ENCODE measurements around the gene GARIN5B. TPM values are rescaled to one million over a fixed set of nuclear protein-coding genes. Genes with fewer than 3 reads are reported as not detected.
A peak's percentile ranks its signal among the peaks of the same experiment; 100 is the strongest.

The GARIN5B gene
- total and polyA plus RNA-seq, 2 of the 4 experiments (the other 2 are of a cell fraction) = not detected

GRCh38 chr19:55391702-55392615, 28.9 kb upstream of the GARIN5B start:
- BruUV-seq (replicated peaks) = no TSS peak
- no peak overlapping the region for H3K27ac ChIP-seq (ENCODE audit: insufficient read depth, low read length)
- no peak overlapping the region for H4K5ac ChIP-seq (ENCODE audit: low read depth, low read length)
- H2BK5ac ChIP-seq (ENCODE audit: low read depth, low read length, poor library complexity, severe bottlenecking) = peak overlapping the region; percentile 52
- 49% methylated on average over 4 of the region's 18 CpGs; no CpG with 5 or more reads in 1 of the 2 experiments for WGBS, 2 experiments (ENCODE audit: extremely low coverage in 2 of 2, insufficient read length in 1 of 2)
- H4K8ac ChIP-seq (ENCODE audit: low read depth in 2 of 2, low read length in 2 of 2) = peak overlapping the region in 1 of 2 experiments; percentile 21; a peak in 1 of 4 replicates
- DNase-seq = peak; percentile 77
- 0 out of 2 replicates have a peak overlapping the region, but pooled peaks have one; percentile 18 for H2AK5ac ChIP-seq (ENCODE audit: low read depth, low read length)
- no peak overlapping the region for H2BK15ac ChIP-seq (ENCODE audit: low read depth, low read length)
- in situ Hi-C loops (cut with MboI; ENCODE audit: low sequenced_read_pairs) = no loop called here
- H3K9me1 ChIP-seq (ENCODE audit: insufficient read depth, low read length) = peaks cover 31% of the 10 kb centered on the region
- H3K79me1 ChIP-seq (ENCODE audit: low read depth in 1 of 2, low read length in 2 of 2) = peaks cover 19 to 60% of the 10 kb centered on the region in 2 experiments
- H3K9ac ChIP-seq (ENCODE audit: low read depth, low read length) = no peak overlapping the region
- H4K91ac ChIP-seq (ENCODE audit: insufficient read depth, low read depth, low read length) = no peak overlapping the region
- no peak overlapping the region for H2AFZ ChIP-seq (replicated peaks; ENCODE audit: low read length, poor library complexity)
- intact Hi-C loops (cut with micrococcal nuclease) = no loop called here
- no peak overlapping the region for H3K14ac ChIP-seq (replicated peaks; ENCODE audit: low read depth, low read length)
- no peaks in the 10 kb centered on the region for H3K9me3 ChIP-seq (ENCODE audit: control insufficient read depth, insufficient read depth, low read length)
- H3K18ac ChIP-seq (ENCODE audit: low read depth, low read length) = no peak overlapping the region
- no peak overlapping the region for H2BK20ac ChIP-seq (ENCODE audit: low read depth, low read length)
- POLR2A ChIA-PET (ENCODE audit: unreplicated experiment) = interaction anchor here (0.7 kb wide), 1 partner anchor 25 kb away, joined by 3 read pairs; no protein-coding TSS in a partner anchor
- H3K4ac ChIP-seq (ENCODE audit: low read depth, low read length) = no peak overlapping the region
- H3K56ac ChIP-seq (ENCODE audit: extremely low read depth, insufficient read depth, low read length) = no peak overlapping the region
- no peaks in the 10 kb centered on the region for H3K27me3 ChIP-seq (ENCODE audit: control insufficient read depth, insufficient read depth, low read length)
- H3K36me3 ChIP-seq (ENCODE audit: control insufficient read depth, insufficient read depth, low read length) = peaks cover 42% of the 10 kb centered on the region
- no peak for TF ChIP-seq ELK1 (IDR thresholded peaks at IDR 0.05; ENCODE audit: borderline replicate concordance, low read depth, low read length)
- no peak for TF ChIP-seq MAFK (IDR thresholded peaks at IDR 0.05; ENCODE audit: low read depth, low read length)
- peak; percentile 59; the same call in 1 of the 2 replicates for TF ChIP-seq CEBPB (IDR thresholded peaks at IDR 0.05; ENCODE audit: low read depth, low read length)
- TF ChIP-seq RCOR1 (IDR thresholded peaks at IDR 0.05; ENCODE audit: insufficient replicate concordance, low read length) = no peak
- no peak for TF ChIP-seq CHD1 (IDR thresholded peaks at IDR 0.05; ENCODE audit: low read depth, low read length)
- TF ChIP-seq FOS (IDR thresholded peaks at IDR 0.05; ENCODE audit: low read depth, low read length) = no peak; the same call in 1 of the 2 replicates
- no peak for TF ChIP-seq RAD21 (IDR thresholded peaks at IDR 0.05; ENCODE audit: low read length)
- no peak for TF ChIP-seq NFE2L2 (IDR thresholded peaks at IDR 0.05; ENCODE audit: low read depth, low read length)
- TF ChIP-seq MXI1 (IDR thresholded peaks at IDR 0.05; ENCODE audit: borderline replicate concordance, low read depth, low read length) = peak; percentile 52; the same call in 1 of the 2 replicates
- peak; percentile 10; the same call in 1 of the 2 replicates for TF ChIP-seq POLR2A (IDR thresholded peaks at IDR 0.05; ENCODE audit: low read depth, low read length)
- ATAC-seq (ENCODE audit: low read depth) = peak; percentile 7; the same call in 1 of the 2 replicates
- CTCF ChIA-PET = interaction anchor here (0.6 kb wide), 1 partner anchor 32 kb away, joined by 3 read pairs; no protein-coding TSS in a partner anchor
- H2AK9ac ChIP-seq (replicated peaks; ENCODE audit: low read depth, low read length, poor library complexity) = peak overlapping the region; percentile 57
- H3K4me3 ChIP-seq (ENCODE audit: insufficient read depth, low read depth, low read length) = no peak overlapping the region
- H2BK120ac ChIP-seq (ENCODE audit: low read depth, low read length) = no peak overlapping the region
- H3K4me2 ChIP-seq (ENCODE audit: low read depth, low read length) = no peak overlapping the region
- H3K23ac ChIP-seq (ENCODE audit: low read depth, low read length) = peak overlapping the region; percentile 73; the same call in 1 of the 2 replicates
- dilution Hi-C loops (cut with HindIII; ENCODE audit: low sequenced_read_pairs, unreplicated experiment) = no loop called here
- peaks cover 36% of the 10 kb centered on the region for H3K4me1 ChIP-seq (ENCODE audit: control insufficient read depth, insufficient read depth, low read length)
- H4K20me1 ChIP-seq (ENCODE audit: insufficient read depth, low read length) = peaks cover 62% of the 10 kb centered on the region
